KMS-11 (cell line): ENCODE data around the gene PKD2L1.

Experiments used
- H2AFZ ChIP-seq: fragments of 200-600 bp; sonication (generic); 2 replicates; pipeline ENCODE4 v1.6.1; 2016; ENCODE audit warnings: antibody characterized with exemption, mixed run types, low read depth
- H3K27ac ChIP-seq: fragments of 200-600 bp; sonication (generic); 2 replicates; pipeline ENCODE4 v1.6.1; 2016; ENCODE audit warnings: mild to moderate bottlenecking, mixed run types
- H3K27me3 ChIP-seq: fragments of 200-600 bp; sonication (generic); 2 replicates; pipeline ENCODE4 v1.6.1; 2017; ENCODE audit warnings: mild to moderate bottlenecking, low read depth, mixed run types, moderate library complexity; ENCODE audit not compliant: insufficient read depth
- H3K36me3 ChIP-seq: fragments of 200-600 bp; sonication (generic); 2 replicates; pipeline ENCODE4 v1.6.1; 2017; ENCODE audit warnings: mild to moderate bottlenecking, mixed run types; ENCODE audit not compliant: insufficient read depth
- H3K4me1 ChIP-seq: fragments of 200-600 bp; sonication (generic); 2 replicates; pipeline ENCODE4 v1.6.1; 2016; ENCODE audit warnings: mild to moderate bottlenecking, low read depth, mixed run types; ENCODE audit not compliant: poor library complexity, severe bottlenecking
- H3K4me2 ChIP-seq: fragments of 200-600 bp; sonication (generic); 2 replicates; pipeline ENCODE4 v1.7.0; 2016; ENCODE audit warnings: mild to moderate bottlenecking, mixed run types
- H3K4me3 ChIP-seq: fragments of 200-600 bp; sonication (generic); IDR thresholded peaks from 2 replicates; pipeline ENCODE4 v1.6.1; 2017; ENCODE audit warnings: low read depth, low read length, mixed read lengths; ENCODE audit not compliant: insufficient read depth
- H3K79me2 ChIP-seq: fragments of 200-600 bp; sonication (generic); 2 replicates; pipeline ENCODE4 v1.6.1; 2016; ENCODE audit warnings: low read depth, mixed run types; ENCODE audit not compliant: insufficient read depth
- H3K9ac ChIP-seq: fragments of 200-600 bp; sonication (generic); 2 replicates; pipeline ENCODE4 v1.6.1; 2016; ENCODE audit warnings: mild to moderate bottlenecking, mixed run types
- H4K20me1 ChIP-seq: fragments of 200-600 bp; sonication (generic); 2 replicates; pipeline ENCODE4 v1.6.1; 2016; ENCODE audit warnings: mild to moderate bottlenecking, mixed run types; ENCODE audit not compliant: insufficient read depth
- CTCF ChIP-seq: fragments of 200-600 bp; sonication (generic); conservative IDR thresholded peaks from 2 replicates; pipeline ENCODE4 v1.6.1; 2017; ENCODE audit warnings: low read depth, mild to moderate bottlenecking, antibody characterized with exemption, low read length, moderate library complexity, mixed read lengths

Gene PKD2L1

GRCh38 chr10:100291356-100291755, 38.7 kb downstream of the PKD2L1 start:
- no peak overlapping the region for H3K27ac ChIP-seq
- no peak overlapping the region for H3K4me3 ChIP-seq
- H3K9ac ChIP-seq: no peak overlapping the region
- H4K20me1 ChIP-seq: no peaks in the 10 kb centered on the region
- peaks cover 5% of the 10 kb centered on the region for H3K4me1 ChIP-seq
- 0 out of 2 replicates have a peak, but pooled peaks cover under 1% of the 10 kb centered on the region for H3K79me2 ChIP-seq
- no peak overlapping the region for H2AFZ ChIP-seq
- H3K4me2 ChIP-seq: no peak overlapping the region
- H3K27me3 ChIP-seq: no peaks in the 10 kb centered on the region
- H3K36me3 ChIP-seq: no peaks in the 10 kb centered on the region
- TF ChIP-seq CTCF: no peak

- peaks cover 16% of the 10 kb centered on the region for H3K4me1 ChIP-seq
- H3K9ac ChIP-seq: no peak overlapping the region
- TF ChIP-seq CTCF: no peak
- H3K27ac ChIP-seq: no peak overlapping the region
- no peak overlapping the region for H3K4me3 ChIP-seq
- no peaks in the 10 kb centered on the region for H3K27me3 ChIP-seq
- no peaks in the 10 kb centered on the region for H4K20me1 ChIP-seq
- no peak overlapping the region for H2AFZ ChIP-seq
- H3K4me2 ChIP-seq: no peak overlapping the region
- peaks cover 17% of the 10 kb centered on the region for H3K79me2 ChIP-seq
- no peaks in the 10 kb centered on the region for H3K36me3 ChIP-seq
Observed at GRCh38 chr10:100289641-100290040, 40.4 kb downstream of the PKD2L1 start.

GRCh38 chr10:100288196-100288595, 41.8 kb downstream of the PKD2L1 start:
- no peak overlapping the region for H3K27ac ChIP-seq
- no peaks in the 10 kb centered on the region for H4K20me1 ChIP-seq
- no peaks in the 10 kb centered on the region for H3K36me3 ChIP-seq
- H3K9ac ChIP-seq: no peak overlapping the region
- TF ChIP-seq CTCF: no peak
- H3K4me2 ChIP-seq: no peak overlapping the region
- H3K79me2 ChIP-seq: peaks cover 32% of the 10 kb centered on the region
- peaks cover 22% of the 10 kb centered on the region for H3K4me1 ChIP-seq
- H3K4me3 ChIP-seq: no peak overlapping the region
- H2AFZ ChIP-seq: no peak overlapping the region
- no peaks in the 10 kb centered on the region for H3K27me3 ChIP-seq

- H4K20me1 ChIP-seq: no peaks in the 10 kb centered on the region
- no peaks in the 10 kb centered on the region for H3K27me3 ChIP-seq
- H3K4me2 ChIP-seq: no peak overlapping the region
- no peak overlapping the region for H3K4me3 ChIP-seq
- H3K9ac ChIP-seq: no peak overlapping the region
- no peak overlapping the region for H2AFZ ChIP-seq
- TF ChIP-seq CTCF: no peak
- H3K36me3 ChIP-seq: no peaks in the 10 kb centered on the region
- H3K79me2 ChIP-seq: peaks cover 36% of the 10 kb centered on the region
- H3K27ac ChIP-seq: no peak overlapping the region
- peaks cover 22% of the 10 kb centered on the region for H3K4me1 ChIP-seq
Observed at GRCh38 chr10:100287756-100288155, 42.3 kb downstream of the PKD2L1 start.
